K562 (cell line): ENCODE results near the gene GATA5.

Experiments used
- BRCA1 ChIP-seq, 2 experiments: fragments of 450-650 bp in 1 of 2; sonication (generic) in 1 of 2; formaldehyde crosslinking in 1 of 2; IDR thresholded peaks; 2 replicates each; pipeline versions ENCODE4 v1.5.0 to v1.6.1; 2017 to 2020; ENCODE audit warnings: mild to moderate bottlenecking in 1 of 2, missing genetic modification reagents in 1 of 2
- CTCF ChIP-seq, 3 experiments: IDR thresholded peaks in 2 of 3; conservative IDR thresholded peaks in 1 of 3; 2 replicates each; pipeline ENCODE4 v1.5.1; 2011 to 2012; ENCODE audit warnings: low read length in 3 of 3, mild to moderate bottlenecking in 3 of 3, control low read depth in 2 of 3, improper control_type of control experiment in 1 of 3, inconsistent platforms in 1 of 3, low read depth in 1 of 3, mixed read lengths in 1 of 3, moderate library complexity in 1 of 3; ENCODE audit not compliant: insufficient read depth in 2 of 3
- EZH2 ChIP-seq: IDR thresholded peaks from 2 replicates; pipeline ENCODE4 v1.6.1; 2012; ENCODE audit warnings: low read depth, mild to moderate bottlenecking, inconsistent platforms, low read length, borderline replicate concordance
- POLR3G ChIP-seq: IDR thresholded peaks from 2 replicates; pipeline ENCODE4 v1.6.1; 2011; ENCODE audit not compliant: insufficient read length, insufficient replicate concordance; ENCODE audit errors: extremely low read depth

- TF ChIP-seq CTCF (IDR thresholded peaks at IDR 0.05 in 2 of 3, conservative IDR thresholded peaks at IDR 0.05 in 1 of 3; ENCODE audit: insufficient read depth in 2 of 3, low read depth in 1 of 3, low read length in 3 of 3) (no peak), POLR3G (no peak), BRCA1 (IDR thresholded peaks at IDR 0.05) (no peak), BRCA1 (CRISPR knock-in tag; IDR thresholded peaks at IDR 0.05) (no peak), EZH2 (no peak)
These were observed 3.9 kb upstream of the GATA5 start for GRCh38 chr20:62479656-62480055.
